ENCODE measurements around the gene VTA1. TPM values are rescaled to one million over a fixed set of nuclear protein-coding genes. Genes with fewer than 3 reads are reported as not detected.

The VTA1 gene
- total and polyA plus RNA-seq, 2 of the 8 experiments (the other 6 are each of a cell fraction or from before 2014, with no cell fraction given), result 63.6 to 67.0 TPM

GRCh38 chr6:142182004-142182403, 34.9 kb downstream of the VTA1 start:
- Histone ChIP-seq H3K79me1 (ENCODE audit: low read depth, low read length) (no peaks in the 10 kb centered on the region), H3K4me1 (replicated peaks in 1 of 4; ENCODE audit: control insufficient read depth in 3 of 4, insufficient read depth in 4 of 4, low read length in 3 of 4) (no peaks in the 10 kb centered on the region), H3K4me3 (ENCODE audit: extremely low read depth in 1 of 4, insufficient read depth in 2 of 4, low read depth in 3 of 4, low read length in 4 of 4) (no peak overlapping the region), H4K8ac (ENCODE audit: extremely low read depth, insufficient read depth, low read length) (no peak overlapping the region), H3K4ac (replicated peaks; ENCODE audit: insufficient read length, low read depth, low read length) (no peak overlapping the region), H2BK15ac (ENCODE audit: low read length) (no peak overlapping the region), H3K23ac (ENCODE audit: insufficient read length) (no peak overlapping the region), H3K23me2 (ENCODE audit: low read depth, low read length) (no peaks in the 10 kb centered on the region), H3K14ac (ENCODE audit: insufficient read length) (no peak overlapping the region), H3K79me2 (ENCODE audit: control insufficient read depth in 1 of 2, insufficient read depth in 2 of 2, low read length in 2 of 2) (no peaks in the 10 kb centered on the region), H3K36me3 (ENCODE audit: control insufficient read depth in 2 of 4, insufficient read depth in 4 of 4, low read length in 3 of 4) (no peaks in the 10 kb centered on the region; a peak in 2 of 8 replicates), H2BK12ac (ENCODE audit: low read depth, low read length) (no peak overlapping the region), H2AFZ (ENCODE audit: low read length) (no peak overlapping the region), H2BK120ac (replicated peaks; ENCODE audit: low read depth, low read length) (no peak overlapping the region), H3K4me2 (ENCODE audit: insufficient read depth in 1 of 2, low read depth in 2 of 2, low read length in 2 of 2) (no peak overlapping the region), H4K5ac (ENCODE audit: insufficient read length, low read depth, low read length) (no peak overlapping the region), H3K9me3 (ENCODE audit: insufficient read depth in 2 of 2, low read depth in 1 of 2, low read length in 1 of 2) (no peaks in the 10 kb centered on the region), H2BK5ac (ENCODE audit: low read depth, low read length) (no peak overlapping the region), H2BK20ac (ENCODE audit: low read length) (no peak overlapping the region), H2AK5ac (ENCODE audit: low read depth, low read length) (no peak overlapping the region), H3K27me3 (replicated peaks in 1 of 4; ENCODE audit: control insufficient read depth in 3 of 4, extremely low read depth in 1 of 4, insufficient read depth in 3 of 4, low read length in 3 of 4) (no peaks in the 10 kb centered on the region), H3K27ac (ENCODE audit: low read depth, low read length) (no peak overlapping the region), H3K56ac (replicated peaks; ENCODE audit: insufficient read length, low read depth, low read length) (no peak overlapping the region), H3K18ac (ENCODE audit: extremely low read depth, low read length) (no peak overlapping the region), H3K9ac (replicated peaks in 1 of 4; ENCODE audit: extremely low read depth in 1 of 4, low read depth in 3 of 4, low read length in 3 of 4) (no peak overlapping the region), H4K20me1 (replicated peaks in 1 of 2; ENCODE audit: control insufficient read depth in 1 of 2, insufficient read depth in 2 of 2, low read length in 2 of 2) (no peaks in the 10 kb centered on the region), H4K91ac (replicated peaks; ENCODE audit: insufficient read length, low read length) (no peak overlapping the region)
- FAIRE-seq, result no peak
- no peak for DNase-seq (ENCODE audit: low read depth in 1 of 2, low spot score in 2 of 2)
- TF ChIP-seq CEBPB (IDR thresholded peaks at IDR 0.05; ENCODE audit: low read depth, low read length), result no peak
- no peak for TF ChIP-seq NANOG (IDR thresholded peaks at IDR 0.05; ENCODE audit: insufficient read depth, low read depth, low read length, poor library complexity, severe bottlenecking)
- no peak for TF ChIP-seq SRF (IDR thresholded peaks at IDR 0.05; ENCODE audit: low read depth, low read length)
- TF ChIP-seq RNF2 (IDR thresholded peaks at IDR 0.05; ENCODE audit: borderline replicate concordance, low read depth, low read length, missing control alignments, poor library complexity, severe bottlenecking), result no peak
- no peak for TF ChIP-seq PHF8 (conservative IDR thresholded peaks at IDR 0.05; ENCODE audit: low read depth, low read length)
- TF ChIP-seq KDM4A (IDR thresholded peaks at IDR 0.05; ENCODE audit: low read depth, low read length, severe bottlenecking), result no peak
- ChIA-PET POLR2A (ENCODE audit: partially characterized antibody) (no interaction called here), CTCF (ENCODE audit: partially characterized antibody) (no interaction called here)

Measured in H1 (cell line).